ENCODE measurements around the gene ZBTB11.
"Not testable (repeated sequence)": the region's sequence is repeated elsewhere in the genome, so short reads cannot be mapped to it uniquely, and the experiment has no call there.

GRCh38 chr3:101641397-101642115, 35.4 kb downstream of the ZBTB11 start:
- TF ChIP-seq TAF1 (IDR thresholded peaks at IDR 0.05; ENCODE audit: low read depth, low read length); POLR2A (IDR thresholded peaks at IDR 0.05; ENCODE audit: low read depth, low read length); SPI1 (IDR thresholded peaks at IDR 0.05; ENCODE audit: low read depth, low read length); POLR2AphosphoS5 (IDR thresholded peaks at IDR 0.05; ENCODE audit: low read depth, low read length); PAX5 (IDR thresholded peaks at IDR 0.05; ENCODE audit: insufficient read depth, low read length, severe bottlenecking): not testable (repeated sequence)

Data from GM12891 (cell line).